HG03139 (cell line): ENCODE results near the gene SNPH.
"Not testable (repeated sequence)": the region's sequence is repeated elsewhere in the genome, so short reads cannot be mapped to it uniquely, and the experiment has no call there.

Source experiments
- ATAC-seq: cut with Tn5 transposase; IDR thresholded peaks from one replicate; pipeline ENCODE4 v1.9.1; 2021; ENCODE audit not compliant: unreplicated experiment

Gene SNPH

DNA sequence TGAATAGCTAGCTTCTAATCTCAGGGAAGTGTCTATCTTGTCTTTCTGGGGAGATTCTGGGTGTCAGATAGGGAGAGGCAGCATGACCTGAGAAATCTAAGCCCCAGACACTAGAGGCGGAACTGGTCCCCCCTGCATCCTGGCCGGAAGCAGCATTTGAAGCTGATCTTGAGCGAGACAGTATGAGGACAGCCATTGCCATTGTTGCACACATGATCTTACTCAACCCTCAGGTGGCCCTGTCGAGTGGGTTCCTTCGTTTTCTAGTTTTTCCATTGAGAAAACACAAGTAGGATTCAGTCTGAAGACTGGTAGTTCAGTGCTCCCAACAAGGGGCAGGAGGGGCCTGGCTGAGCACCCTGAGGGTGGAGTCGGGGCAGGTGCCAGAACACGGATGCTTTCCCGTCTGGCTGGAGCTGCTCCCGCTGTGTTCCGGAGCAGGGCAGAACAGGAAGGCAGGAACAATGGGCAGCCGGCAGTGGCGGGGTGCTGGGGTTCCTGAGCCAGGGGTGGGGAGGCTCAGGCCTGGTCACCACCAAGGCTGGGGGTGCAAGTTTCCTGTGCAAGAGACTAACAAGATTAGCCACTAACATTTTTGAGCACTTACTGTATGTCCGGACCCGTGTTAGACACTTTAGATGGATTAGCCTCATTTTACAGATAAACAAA lies 70.7 kb downstream of the SNPH start:
- ATAC-seq: no peak

DNA sequence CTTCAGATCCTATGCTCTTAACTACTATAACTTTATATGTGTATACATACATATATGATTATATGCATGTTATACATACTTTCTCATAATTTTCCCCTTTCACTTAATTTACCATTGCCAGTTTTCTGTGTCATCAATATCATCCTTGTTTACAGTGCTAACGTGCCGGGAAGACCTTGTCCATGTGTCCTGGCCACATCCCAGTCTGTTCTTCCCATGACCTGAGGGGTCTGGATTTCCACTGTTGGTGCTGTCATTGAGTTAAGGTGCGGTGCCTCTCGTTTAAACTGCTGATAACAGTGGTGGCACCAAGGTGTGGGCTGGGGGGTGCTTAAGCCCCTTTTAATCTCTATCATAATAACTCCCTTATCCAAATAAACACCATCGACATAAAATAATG lies 71.3 kb downstream of the SNPH start:
- ATAC-seq: no peak

DNA sequence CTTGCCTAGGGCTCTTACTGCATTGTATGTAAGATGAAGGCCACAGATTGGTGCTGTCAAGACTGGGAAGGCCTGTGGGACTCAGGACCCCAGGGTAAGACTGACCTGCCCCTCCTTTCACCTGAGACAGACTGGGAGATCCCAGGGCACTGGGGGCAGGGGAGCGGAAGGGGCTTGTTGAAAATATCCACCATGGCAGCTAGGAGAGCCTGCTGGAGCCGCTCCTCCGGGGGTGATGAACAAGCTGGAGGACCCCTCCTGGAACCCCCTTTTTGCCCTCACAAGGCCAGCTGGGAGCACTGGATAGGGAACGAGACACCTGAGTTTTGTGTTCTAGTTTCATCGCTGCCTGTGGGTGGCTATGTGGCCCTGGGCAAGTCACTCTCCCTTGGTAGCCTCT lies 72.0 kb downstream of the SNPH start:
- no peak for ATAC-seq

DNA sequence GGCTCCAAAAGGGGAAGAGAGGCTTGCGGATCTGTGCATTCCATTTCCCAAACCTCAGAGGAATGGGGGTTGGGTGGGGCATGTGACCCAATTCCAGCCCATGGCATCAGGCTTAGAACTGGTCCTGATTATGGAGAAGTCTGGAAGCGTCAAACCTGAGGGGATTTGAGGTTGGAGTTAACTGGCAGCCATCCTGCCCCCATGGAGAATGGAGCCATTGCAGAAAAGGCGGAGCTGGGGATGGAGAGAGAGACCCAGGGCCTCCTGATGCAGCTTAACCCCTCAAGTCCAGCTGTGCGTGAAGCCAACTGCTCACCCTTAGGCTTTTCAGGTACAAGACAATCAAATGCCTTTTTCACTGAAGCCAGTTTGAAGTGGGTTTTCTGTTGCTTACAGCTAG lies 72.7 kb downstream of the SNPH start:
- ATAC-seq: no peak

DNA sequence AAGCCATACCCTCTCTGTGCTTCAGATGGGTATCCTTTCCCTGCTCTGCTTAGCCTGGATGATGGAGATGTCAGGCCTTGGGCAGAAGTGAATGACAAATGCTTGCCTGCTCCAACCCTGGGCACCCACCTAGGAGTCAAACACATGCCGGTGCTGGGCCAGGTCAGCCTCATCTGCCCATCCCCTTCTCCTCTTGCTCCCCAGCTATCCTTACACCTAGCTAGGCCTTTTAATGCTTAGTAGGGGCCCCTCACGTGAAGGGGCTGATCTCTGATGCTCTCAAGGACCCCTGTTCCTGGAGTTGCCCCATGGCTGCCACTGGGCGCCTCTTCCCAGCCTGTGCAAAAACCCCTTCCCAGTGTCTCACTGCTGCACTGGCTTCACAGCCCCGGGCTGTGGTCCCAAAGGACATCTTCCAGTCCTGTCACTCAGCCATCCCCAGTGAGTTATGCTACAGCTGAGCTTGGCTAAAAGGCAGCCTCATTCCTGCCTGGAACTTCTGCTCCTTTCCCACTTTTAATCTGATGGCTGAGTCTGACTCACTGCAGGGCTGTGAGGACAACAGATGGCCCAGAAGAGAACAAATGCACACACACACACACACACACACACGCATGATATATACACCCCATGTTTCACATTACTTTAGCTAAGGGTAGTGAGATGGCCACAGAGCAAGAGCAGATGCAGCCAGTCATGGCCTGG lies 75.6 kb downstream of the SNPH start:
- no peak for ATAC-seq

DNA sequence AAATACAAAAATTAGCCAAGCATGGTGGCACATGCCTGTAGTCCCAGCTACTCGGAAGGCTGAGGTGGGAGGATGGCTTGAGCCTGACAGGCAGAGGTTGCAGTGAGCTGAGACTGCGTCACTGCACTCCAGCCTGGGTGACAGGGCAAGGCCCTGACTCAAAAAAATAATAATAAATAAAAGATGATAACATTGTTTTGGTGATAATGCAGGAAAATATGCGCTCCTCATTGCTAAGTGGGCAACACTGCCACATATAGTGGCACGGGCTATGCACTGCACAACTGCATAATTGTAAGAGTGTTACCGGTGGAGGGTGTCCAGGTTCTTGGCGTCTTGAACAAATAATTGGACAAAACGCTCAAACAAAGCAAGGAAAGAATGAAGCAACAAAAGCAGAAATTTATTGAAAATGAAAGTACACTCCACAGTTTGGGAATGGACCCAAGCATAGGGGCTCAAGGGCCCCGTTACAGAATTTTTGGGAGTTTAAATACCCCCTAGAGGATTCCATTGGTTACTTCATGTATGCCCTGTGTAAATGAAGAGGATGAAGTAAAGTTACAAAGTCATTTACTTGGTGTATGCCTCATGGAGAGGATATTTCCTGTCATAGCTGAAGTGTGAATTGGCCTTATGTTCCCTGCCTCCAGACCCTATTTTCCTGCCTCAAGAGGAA lies 77.5 kb downstream of the SNPH start:
- ATAC-seq: not testable (repeated sequence)

DNA sequence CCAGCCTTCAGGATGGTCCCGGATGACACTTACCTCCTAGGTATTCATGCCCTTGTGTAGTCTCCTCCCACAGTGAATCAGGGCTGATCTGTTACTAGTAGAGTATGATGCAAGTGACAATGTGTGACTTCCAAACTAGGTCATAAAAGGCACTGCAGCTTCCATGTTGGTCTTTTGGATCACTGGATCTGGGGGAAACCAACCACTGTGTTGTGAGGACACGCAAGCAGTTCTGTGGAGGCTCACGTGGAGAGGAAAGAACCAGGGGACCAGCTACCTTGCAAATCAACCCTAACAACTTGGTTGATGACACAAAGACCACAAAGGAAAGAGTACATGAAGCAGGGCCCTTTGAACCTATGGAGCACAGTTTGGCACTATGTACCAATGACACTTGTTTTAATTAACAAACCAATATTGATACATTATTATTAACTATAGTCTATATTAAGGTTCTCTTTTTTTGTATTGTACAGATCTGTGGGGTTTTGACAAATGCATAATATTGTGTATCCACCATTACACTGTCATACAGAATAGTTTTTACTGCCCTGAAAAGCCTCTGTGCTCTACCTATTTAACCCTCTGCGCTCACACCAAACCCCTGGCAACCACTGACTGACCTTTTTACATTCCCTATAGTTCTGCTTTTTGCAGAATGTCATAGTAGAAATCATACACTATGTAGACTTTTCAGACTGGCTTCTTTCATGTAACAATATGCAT lies 79.1 kb downstream of the SNPH start:
- ATAC-seq: no peak

DNA sequence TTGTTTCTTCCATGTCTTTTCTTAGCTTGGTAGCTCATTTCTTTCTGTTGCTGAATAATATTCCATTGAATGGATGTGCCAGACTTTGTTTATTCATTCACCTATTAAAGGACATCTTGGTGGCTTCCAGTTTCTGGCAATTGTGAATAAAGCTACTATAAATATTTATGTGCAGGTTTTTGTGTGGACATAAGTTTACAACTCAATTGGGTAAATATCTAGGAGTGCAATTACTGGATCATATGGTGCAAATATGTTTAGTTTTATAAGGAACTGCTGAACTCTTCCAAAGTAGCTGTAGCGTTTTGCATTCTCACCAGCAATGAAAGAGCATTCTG lies 79.6 kb downstream of the SNPH start:
- no peak for ATAC-seq

DNA sequence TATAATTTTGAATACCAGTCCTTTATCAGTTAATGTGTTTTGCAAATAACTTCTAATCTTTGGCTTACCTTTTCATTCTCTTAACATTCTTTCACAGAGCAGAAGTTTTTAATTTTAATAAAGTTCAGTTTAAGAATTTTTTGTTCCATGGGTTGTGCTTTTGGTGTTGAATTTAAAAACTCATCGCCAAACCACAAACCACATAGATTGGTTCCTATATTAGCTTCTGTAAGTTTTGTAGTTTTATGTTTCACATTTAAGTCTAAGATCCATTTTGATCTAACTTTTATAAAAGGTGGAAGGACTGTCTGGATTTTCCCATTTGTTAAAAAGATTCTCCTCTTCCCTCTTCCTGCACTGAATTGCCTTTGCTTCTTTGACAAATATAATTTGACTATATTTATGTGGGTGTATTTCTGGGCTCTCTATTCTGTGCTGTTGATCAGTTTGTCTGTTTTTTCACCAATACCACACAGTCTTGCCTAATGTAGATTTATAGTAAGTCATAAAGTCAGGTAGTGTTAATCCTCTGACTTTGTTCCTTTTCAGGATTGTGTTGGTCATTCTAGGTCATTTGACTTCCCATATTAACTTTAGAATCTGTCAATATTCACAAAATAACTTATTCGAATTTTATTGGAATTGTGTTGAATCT lies 80.3 kb downstream of the SNPH start:
- no peak for ATAC-seq

DNA sequence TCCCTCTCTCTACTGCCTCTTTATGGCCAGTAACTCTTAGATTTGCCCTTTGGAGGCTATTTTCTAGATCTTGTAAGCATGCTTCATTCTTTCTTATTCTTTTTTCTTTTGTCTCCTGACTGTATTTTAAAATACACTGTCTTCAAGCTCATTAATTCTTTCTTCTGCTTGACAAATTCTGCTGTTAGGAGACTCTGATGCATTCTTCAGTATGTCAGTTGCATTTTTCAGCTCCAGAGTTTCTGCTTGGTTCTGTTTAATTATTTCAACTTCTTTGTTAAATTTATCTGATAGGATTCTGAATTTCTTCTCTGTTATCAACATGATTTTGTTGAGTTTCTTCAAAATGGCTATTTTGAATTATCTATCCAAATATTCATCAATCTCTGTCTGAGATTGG lies 87.9 kb downstream of the SNPH start:
- no peak for ATAC-seq

DNA sequence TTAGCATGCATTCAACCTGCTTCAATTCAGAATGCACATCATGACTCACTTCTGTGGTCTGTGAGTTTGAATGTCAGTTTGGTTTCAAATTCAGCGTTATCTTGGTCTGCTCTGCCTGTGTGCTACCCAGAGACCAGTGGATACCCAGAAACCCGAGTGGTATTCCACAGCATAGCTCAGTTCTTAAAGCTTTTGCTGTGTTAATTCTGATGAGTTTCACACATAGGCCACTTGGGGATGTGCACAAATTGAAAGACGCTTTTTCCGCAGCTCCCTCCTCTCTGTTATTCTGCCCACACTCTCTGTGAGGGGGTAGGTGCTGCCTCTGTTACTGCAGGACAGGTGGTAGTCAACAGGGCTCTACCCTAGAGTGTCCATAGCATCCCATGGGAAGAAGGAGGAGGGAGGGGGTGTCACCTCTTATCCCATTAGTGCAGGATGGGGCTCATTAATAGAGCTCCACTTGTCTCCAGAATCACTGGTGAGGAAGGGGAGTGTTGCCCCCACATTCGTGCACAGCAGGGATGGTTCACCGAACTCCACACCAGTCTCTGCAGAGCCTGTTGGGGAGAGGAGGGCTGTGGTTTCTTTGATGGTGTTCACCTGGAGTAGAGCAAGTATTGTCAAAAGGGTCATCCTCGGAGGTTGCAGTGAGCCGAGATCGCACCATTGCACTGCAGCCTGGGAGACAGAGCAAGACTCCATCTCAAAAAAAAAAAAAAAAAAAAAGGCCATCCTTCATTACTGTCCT lies 92.0 kb downstream of the SNPH start:
- no peak for ATAC-seq
